Pulmonary artery endothelial cell (primary cell): Measurements from ENCODE around the gene TEX53. TPM values are rescaled to one million over a fixed set of nuclear protein-coding genes. Genes with fewer than 3 reads are reported as not detected.

Experiments used
- DNase-seq: peaks from one replicate; pipeline ENCODE4 v3.0.0-alpha.2; 2011; ENCODE audit warnings: low read depth, low spot score
- total RNA-seq: library from RNA; depleted of rRNA; stranded (reverse); fragments of >200 nt; gene quantifications from 2 replicates; pipeline ENCODE4 v1.2.3, GENCODE V29; 2014

The TEX53 gene
- total RNA-seq, 1 donor from 2014 or later = not detected

GRCh38 chr9:114680259-114681001, 22.8 kb upstream of the TEX53 start:
- no peak for DNase-seq

- no peak for DNase-seq
Measured at GRCh38 chr9:114678795-114679194, 21.2 kb upstream of the TEX53 start.

DNA sequence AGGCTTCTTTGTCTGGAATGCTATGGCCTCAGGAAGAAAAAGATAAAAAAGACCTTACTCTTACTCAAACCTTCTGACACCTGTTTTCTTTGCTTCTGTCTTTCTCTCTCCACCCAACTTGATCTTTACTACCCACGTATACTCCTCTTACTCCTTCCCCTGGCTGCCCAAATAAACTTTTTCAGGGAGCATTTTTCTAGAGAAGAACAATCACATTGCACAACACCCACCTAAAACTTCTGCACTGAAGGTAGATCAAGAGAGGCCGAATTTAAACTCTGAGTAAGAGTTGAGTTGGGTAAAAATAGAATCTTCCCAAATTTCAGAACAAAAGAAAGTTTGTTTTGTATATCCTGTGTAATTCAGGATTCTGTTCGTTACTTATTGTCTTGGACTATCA, 20.5 kb upstream of the TEX53 start:
- DNase-seq = no peak

DNA sequence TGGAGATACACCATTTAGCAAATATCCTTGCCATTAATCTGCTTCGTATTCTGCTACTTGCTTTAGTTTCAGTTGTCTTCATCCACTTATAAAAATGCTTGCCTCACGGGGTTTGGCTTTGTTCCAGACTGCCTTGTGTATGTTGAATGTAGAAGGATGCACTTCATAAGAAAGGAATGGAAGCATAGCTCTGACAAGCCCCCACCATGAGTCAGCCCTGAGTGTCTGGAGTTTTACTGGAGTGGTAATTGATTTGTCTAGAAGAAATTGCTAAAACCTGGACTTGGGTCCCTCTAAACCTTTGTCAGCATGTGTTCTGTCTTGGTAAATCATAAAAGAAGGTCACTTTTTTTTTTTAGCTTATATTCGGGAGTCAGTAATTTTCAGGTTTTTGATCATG, 19.8 kb upstream of the TEX53 start:
- peak; percentile 97 for DNase-seq

DNA sequence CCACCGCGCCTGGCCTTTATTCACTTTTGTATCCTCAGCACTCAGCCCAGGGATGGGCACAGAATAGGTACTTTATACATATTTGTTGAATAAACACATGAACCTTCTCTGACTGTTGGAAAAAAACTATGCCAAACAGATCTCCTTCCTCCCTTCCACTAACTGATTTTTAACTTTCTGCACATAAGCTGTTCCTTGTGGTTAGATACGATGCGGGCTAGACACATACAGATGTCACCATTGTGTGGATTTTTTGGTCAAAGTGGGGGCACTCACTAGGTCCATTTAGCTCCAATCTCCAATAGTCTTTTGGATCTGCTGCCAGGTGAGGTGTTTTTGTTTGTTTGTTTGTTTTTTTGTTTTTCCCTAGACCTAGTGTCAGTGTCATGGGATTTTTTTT, 19.3 kb upstream of the TEX53 start:
- no peak for DNase-seq

- DNase-seq = no peak
Measured at GRCh38 chr9:114674798-114675540, 17.4 kb upstream of the TEX53 start.

- DNase-seq = no peak
Measured at GRCh38 chr9:114674076-114674797, 16.6 kb upstream of the TEX53 start.

DNA sequence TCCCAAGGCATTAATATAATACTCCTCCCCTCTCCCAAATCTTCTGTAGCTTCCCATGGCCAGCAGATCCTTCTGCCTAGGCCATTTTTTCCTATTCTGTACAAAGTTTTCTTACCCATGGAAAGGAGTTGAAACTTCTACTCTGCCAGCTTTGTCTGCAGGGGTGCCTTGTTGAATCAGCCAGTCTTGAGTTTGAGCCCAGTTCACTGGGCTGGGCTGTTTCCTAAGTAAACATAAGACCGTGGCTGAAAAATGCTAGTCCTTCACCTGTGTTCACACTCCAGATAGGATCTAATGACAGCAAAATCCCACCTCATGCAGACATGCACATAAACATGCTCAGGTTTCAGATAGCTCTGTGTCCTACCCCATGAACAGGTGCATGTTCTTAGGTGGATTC, 14.0 kb upstream of the TEX53 start:
- DNase-seq = no peak

DNA sequence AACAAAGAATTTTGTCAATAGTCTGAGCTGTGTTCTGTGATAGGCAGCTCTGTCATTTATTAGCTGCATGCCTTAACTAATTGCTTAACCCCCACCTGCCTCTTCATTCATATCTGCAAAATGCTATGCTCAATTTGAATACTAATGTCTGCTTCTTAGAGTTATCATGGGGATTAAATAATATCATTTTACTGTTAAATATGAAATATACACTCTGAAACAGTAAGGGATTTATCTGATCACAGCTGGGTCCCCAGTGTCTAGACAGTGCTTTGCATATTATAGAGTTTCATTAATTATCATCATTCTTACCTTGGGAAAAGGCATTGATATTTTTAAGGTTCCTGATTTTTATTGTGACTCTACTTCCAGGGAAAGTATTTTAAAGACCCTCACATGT, 12.4 kb upstream of the TEX53 start:
- DNase-seq = no peak

DNA sequence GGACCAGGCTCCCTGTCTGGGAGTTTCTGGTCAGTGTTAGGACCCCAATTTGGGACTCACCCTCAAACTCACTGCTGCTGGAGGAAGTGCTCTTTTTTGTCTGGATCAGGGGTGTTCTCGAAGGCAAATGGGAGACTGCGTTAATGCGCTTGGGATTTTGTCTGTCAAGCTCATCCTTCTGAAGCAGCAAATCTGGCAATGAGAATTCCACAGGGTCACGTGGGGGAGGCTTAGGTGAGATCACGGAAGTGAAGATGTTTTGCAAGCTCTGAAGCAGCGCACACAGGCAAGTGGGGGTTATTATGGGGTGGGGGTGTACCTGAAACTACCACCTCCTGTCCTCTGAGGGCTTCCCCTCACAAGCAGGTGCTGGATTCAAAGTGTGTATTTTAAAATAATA, 10.5 kb upstream of the TEX53 start:
- DNase-seq = no peak

DNA sequence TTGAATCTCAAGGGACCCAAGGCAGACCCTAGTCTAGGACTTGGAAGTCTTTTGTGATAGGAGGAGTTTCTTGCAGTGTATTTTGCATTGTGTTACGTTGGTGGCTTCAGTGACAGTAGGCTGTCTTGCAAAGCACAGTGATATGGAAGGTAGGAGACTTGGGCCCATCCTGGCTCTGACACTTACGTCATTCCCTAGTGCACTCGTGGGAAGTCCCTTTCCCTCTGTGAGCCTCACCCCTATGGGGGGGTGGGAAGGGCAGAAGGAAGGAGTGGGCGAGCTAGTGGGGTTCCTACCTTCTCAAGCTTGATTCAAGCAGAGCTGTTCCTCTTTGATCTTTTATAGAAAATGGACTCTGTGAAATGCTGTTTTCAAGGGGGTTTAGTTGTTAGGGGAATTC, 9.2 kb upstream of the TEX53 start:
- DNase-seq = no peak

GRCh38 chr9:114666401-114666800, 8.8 kb upstream of the TEX53 start:
- DNase-seq = no peak

GRCh38 chr9:114664181-114664580, 6.6 kb upstream of the TEX53 start:
- DNase-seq = no peak

DNA sequence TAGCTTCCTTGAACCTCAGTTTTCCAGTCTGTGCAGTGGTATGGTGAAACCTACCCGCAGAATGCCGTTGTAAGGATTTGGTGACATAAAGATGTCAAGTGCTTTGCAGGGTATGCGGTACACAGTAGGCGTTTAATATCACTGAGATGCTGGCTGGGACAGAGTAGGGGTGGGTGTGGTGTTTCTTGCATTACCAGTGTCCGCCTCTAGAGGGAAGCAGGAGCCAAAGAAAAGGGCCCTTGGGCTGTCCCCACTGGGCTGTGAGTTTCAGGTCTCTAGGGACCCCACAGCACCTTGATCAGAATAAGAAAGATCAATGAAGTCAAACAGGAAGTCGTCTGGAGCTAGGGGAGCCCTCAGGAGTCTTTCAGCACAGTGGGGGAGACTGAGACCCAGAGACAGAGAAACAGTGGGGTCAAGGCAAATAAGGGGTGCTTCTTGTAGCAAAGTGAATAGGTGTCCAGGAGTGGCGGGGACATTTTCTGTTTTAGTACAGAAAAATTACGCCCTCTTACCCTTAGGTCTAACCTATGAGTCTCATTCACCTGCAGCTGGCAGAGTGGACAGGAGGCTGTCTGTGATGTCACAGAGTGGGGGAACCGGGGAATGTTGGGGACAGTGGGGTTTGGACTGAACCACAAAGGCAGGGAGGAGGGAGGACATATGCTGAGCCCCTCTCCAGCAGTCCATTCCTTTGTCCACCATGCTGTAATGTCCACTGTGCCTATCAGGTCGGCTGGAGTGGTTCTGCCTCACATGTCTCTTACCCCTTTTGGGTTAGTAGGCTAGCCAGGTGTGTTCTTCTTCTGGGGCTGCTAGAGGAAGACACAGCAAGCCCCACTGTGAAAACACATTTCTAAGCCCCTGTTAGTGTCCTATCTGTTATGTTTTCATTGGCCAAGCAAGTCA, 4.7 kb upstream of the TEX53 start:
- DNase-seq = no peak

DNA sequence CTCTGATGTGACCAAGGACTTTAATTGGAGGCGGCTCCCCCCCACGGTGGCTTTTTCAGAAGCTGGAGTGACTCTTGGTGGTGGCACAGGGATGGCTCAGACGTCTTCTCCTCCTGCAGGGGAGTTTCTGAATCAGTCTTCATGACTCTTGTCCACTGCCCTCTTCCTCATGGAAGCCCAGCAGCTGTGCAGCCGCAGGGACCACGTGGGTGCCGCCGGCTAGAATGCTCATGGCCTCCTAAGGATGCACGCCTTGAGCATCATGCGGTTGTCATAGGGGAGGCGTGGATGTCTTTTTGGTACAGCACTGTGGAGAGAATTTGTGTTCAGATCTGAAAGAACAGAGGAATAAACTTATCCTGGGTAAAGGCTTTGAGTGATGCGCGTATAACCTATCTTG, 1.3 kb downstream of the TEX53 start:
- DNase-seq = no peak

DNA sequence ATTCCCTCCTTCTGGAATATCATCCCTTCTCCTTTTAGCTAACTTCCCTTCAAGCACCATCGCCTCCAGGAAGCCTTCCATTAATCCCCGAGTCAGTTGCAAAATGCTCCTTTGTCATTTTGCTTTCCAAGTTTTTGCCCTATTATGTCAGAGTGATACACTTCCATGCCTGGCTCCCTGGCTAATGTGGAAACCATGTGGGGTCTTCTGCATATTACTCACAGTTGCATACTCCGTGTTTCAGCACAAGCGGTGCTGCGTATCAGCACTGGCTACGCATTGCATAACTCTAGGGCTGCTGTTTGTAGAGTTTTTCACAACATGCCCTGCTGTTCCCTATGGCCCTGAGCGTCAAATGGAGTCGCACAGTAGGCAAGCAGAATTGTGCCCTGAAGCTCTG, 1.9 kb downstream of the TEX53 start:
- DNase-seq = no peak

GRCh38 chr9:114653556-114654159, 3.9 kb downstream of the TEX53 start:
- peak; percentile 22 for DNase-seq

- DNase-seq = no peak
Measured at GRCh38 chr9:114652776-114653555, 4.6 kb downstream of the TEX53 start.

- DNase-seq = no peak
Measured at GRCh38 chr9:114643896-114644295, 13.7 kb downstream of the TEX53 start.

- DNase-seq = no peak
Measured at GRCh38 chr9:114643001-114643400, 14.6 kb downstream of the TEX53 start.
